SHP77 treated with DMSO at 0.1 percent for 48 hours (cell line): ENCODE data around the gene COL5A1.

Experiments
- DNase-seq: peaks from one replicate; lab custom pipeline; 2025; lab: John Stamatoyannopoulos, UW

COL5A1 gene

DNA sequence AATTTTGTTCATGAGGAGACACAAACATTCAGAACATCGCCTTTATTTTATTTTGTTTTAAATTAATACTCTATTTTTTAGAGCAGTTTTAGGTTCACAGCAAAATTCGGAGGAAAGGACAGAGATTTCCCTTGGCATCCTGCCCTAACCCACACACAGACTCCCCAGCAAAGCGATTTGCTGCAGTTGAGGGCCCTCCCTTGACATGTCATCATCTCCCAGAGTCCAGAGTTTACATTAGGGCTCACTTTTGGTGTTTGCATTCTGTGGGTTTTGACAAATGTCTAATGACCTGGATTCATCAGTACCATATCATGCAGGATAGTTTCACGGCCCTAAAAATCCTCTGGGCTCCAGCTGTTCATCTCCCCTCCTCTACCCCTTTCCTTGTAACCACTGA, 33.6 kb upstream of the COL5A1 start:
- DNase-seq, result no peak

GRCh38 chr9:134611046-134611445, 30.6 kb upstream of the COL5A1 start:
- no peak for DNase-seq

GRCh38 chr9:134612309-134612708, 29.3 kb upstream of the COL5A1 start:
- no peak for DNase-seq

GRCh38 chr9:134612715-134613114, 28.9 kb upstream of the COL5A1 start:
- no peak for DNase-seq

- no peak for DNase-seq
Measured at GRCh38 chr9:134614256-134614655, 27.3 kb upstream of the COL5A1 start.

GRCh38 chr9:134616341-134616740, 25.3 kb upstream of the COL5A1 start:
- DNase-seq, result no peak

DNA sequence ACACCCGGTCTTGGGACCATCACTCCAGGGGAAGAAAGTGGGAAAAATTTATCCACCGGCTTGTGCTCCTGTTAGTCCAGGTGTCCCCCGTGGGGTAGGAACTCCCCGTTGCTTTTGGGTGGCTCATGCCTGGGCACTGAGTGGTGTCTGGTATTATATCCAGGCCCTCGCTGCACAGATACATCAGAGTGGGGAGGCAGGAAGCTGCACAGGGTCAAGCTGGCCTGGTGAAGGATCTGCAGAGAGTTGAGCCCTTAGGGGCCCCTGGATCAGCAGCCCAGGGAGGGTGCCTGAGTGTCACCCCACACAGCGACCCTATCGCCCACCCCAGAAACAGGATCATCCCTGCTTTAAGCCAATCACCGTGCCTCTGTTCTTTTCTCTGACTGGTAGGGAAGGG, 24.4 kb upstream of the COL5A1 start:
- no peak for DNase-seq

- DNase-seq, result no peak
Measured at GRCh38 chr9:134617836-134618162, 23.8 kb upstream of the COL5A1 start.

GRCh38 chr9:134618163-134618832, 23.3 kb upstream of the COL5A1 start:
- DNase-seq, result no peak

DNA sequence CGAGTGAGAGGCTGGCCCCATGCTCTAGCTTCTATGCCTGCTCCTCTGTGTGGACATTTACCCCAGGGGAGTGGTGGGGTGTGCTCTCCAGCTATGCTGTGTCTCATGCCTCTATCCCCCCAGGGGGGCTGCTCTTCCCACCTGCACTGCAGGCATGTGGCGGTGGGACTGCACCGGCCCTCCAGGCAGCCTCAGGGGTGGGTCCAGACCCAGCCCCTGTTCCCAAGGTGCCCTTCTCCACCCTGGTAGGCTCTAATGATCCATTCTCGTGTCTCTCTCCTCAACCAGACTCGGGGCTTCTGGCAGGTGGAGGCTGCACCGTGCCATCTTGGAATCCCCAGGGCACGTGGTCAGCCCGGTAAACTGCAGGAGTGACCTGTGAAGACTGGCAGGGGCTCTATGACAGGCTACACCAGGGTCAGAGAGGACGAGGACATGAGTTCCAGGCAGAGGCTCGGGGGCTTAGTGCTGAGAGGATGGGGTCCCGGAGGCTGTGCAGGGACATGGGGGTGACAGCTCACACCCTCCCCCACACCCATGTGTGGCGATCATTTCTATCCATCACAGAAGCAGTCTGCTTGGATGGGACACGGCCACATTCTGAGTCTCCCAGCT, 22.7 kb upstream of the COL5A1 start:
- no peak for DNase-seq

- no peak for DNase-seq
Measured at GRCh38 chr9:134619448-134619982, 22.1 kb upstream of the COL5A1 start.

- DNase-seq, result no peak
Measured at GRCh38 chr9:134619983-134620661, 21.5 kb upstream of the COL5A1 start.

DNA sequence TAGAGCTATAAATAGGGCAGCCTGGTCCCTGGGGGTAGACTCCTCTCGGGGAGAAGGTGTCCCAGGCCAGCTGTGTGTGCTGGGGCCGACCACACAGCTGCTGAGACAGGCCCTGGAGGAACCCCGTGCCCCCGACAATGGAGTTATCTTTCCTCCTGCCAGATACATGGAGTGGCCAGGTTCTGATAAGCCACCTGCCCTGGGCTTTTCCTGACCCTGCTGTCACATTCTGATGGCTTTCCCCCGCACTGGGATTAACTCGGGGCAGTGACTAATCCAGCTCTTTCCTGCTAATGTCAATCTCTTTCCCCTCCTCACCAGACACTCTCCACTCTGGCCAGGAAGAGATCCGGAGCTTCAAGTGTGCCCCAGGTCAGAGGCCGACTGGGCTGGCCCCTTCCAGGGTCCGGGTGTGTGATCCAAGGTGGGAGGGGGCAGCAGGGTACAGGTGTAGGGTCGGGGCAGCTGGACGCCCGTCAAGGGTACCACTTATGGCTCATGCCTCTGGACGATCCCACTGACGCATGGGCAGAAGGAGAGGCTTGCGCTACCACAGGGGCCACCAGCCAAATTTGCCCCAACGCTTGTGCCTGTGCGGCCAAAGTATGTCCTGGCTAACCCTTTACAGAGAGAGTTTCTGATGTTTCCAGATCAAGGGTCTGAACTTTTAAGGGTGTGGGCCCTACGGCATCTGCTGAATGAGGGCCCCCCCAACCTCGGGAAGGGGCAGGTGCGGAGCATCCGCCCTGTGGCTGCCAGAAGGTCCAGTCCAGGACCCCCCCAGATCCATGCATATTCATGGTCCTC, 20.6 kb upstream of the COL5A1 start:
- DNase-seq, result no peak

- no peak for DNase-seq
Measured at GRCh38 chr9:134621558-134622110, 20.0 kb upstream of the COL5A1 start.

DNA sequence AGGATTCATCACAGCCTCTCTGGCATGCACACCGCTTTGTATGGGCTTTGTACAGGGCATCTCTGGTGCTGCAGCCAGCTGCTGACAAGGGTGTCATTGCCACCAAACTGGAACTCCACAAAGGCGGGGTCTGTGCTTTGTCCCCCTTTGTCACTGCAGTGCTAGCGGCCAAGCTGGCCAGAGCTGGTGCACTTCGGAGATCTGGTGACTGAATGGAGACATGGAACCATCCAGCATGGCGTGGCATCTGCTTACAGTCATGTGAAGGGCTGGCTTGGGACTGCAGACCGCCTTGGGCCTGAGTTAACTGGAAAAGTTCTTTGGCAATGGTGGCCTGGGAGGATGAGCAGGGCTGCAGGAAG, 18.7 kb upstream of the COL5A1 start:
- no peak for DNase-seq

DNA sequence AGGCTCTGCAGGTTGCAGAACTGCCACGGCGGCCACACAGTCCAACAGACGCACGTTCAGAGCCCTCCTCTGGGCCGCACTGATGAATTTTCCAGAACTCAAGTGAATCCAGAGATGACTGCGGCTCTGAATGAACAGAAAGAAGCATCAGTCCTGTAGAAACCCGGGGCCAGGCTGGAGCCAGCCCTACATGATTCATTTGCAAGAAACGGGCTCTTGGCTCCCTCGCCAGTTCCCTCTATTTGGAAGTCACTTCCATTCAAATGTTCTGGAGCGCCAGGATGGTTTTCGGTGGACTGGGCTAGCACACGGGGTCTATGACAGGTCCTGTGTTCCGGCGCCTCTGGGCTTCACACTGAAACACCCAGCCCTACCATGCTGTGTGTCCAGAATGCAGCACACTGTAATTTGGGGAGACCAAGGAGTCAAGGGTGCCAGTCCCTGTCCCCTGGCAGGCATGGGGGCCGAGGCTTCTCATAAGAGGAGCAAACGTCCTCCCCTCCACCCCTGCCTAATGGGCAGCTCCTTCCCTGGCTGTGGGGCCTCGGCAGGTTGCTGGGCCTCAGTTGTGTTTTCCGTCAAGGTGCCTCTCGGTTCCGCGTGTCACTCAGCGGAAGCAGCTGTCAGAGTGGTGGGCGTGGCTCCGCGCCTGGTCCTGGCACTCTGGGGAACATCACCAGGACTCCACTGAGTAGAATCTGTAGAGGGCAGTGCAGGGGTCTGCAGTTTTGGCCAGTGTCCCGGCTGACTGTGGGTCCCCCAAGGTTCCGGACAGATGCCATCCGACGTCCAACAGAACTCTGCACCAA, 18.1 kb upstream of the COL5A1 start:
- no peak for DNase-seq

- DNase-seq, result no peak
Measured at GRCh38 chr9:134624137-134624591, 17.4 kb upstream of the COL5A1 start.

GRCh38 chr9:134624621-134625181, 16.9 kb upstream of the COL5A1 start:
- DNase-seq, result no peak

DNA sequence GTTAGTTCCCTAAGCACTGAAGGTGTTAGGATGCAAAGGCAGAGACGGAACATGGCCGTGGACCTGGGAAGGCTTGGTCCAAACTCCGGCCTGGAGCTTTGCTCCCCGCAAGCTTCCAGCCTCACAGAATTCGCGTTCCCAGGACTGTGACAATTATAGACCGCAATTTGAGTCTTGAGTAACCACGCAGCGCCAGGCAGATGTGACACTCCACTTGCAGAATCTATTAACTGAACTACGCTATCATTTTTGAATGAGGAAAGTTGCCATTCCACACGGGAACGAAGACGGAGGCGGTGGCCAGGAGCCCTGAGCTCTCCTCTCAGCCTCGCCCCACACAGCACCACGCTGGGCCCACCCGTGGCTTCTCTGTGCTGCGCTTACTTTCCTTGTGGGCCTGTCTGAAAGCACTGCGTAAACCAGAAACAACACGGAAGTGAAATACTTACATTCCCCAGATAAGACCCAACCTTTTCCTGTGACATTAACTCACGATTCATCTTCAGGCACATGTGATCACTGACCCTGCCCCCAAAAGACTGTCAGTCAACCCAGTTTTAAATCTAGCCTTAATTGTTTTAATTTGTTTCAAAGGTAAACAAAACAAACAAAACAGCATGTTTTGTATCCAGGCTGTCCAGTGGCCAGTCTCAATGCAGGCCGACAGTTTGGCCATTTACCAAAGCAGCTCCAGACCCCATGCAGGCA, 16.1 kb upstream of the COL5A1 start:
- DNase-seq, result no peak

DNA sequence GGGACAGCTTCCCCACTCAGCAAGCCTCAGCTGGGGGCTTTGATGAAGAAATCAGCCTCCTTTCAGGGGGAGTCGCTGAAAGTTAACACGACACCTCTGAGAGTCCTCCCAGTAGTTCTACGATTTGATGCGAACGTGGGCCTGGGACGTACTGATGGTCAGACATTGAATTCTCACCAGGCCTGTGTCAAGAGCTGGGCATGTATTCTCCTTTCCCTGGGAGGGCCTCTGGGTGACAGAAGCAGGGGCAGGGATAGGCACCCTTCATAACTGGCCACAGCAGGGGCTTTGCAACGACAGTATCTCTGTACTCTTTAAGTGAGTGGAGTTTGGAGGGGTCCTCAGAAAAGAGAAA, 15.6 kb upstream of the COL5A1 start:
- no peak for DNase-seq
